NCI-H1694 (cell line): ENCODE measurements around the gene RABL2A.
"Not testable (repeated sequence)": the region's sequence is repeated elsewhere in the genome, so short reads cannot be mapped to it uniquely, and the experiment has no call there.

Experiments used
- DNase-seq: peaks from one replicate; lab custom pipeline; 2025; lab: John Stamatoyannopoulos, UW

Gene RABL2A

DNA sequence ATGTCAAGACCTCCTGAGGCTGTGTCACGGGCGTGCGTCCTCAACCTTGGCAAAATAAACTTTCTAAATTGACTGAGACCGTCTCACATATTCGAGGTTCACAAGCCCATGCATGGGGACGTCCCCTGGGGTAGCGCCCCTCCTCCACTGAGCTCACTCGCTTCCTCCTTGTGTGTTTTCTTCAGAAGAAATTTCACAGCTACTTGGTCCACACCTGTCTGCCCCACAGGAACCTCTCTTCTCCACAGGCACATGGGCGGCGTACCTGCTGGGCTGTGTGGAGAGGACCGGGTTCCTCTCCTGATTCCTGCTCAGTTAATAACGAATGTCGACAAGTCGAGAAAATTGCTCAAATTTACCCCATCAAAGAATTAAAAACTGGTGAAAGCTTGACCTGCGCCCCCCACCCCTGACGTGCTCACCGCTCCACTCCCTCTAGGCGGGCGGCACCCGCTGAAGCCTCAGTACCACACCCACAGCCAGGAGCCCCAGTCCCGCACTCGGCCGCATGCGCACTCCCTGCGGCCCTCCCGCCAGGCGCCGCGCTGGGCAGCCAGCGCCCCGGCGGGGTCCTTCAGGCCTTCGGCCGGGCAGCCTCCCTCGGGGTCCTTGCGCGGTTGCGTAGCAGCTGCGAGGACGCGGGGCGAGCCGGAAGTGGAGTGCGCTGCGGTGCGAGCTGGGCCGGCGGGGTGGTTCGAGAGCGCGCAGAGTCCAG is at the start of gene RABL2A:
Gene RABL2A (plus strand): TSS at position 651 of the 715 bp plus-strand sequence. CDS start 1,341 bp downstream, outside the sequence.
- not testable (repeated sequence) for DNase-seq

DNA sequence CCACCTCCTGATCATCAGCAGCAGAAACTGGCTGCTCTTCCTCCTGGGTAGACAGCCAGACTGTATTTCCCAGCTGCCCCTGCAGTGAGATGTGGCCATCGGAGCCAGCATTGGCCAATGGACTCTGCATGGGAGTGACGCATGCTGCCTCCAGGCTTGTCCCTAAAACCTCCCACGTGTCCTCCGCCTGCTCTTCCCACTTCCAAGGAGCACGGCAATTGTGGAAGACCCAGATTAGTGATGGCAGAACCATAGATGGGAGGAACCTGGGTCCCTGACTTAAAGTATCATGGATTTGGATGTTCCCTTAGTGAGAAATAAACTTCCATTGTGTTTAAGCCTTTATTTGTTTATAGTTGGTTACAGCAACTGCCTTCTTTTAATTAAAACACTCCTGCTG is 48.6 kb upstream of the RABL2A start:
- not testable (repeated sequence) for DNase-seq

DNA sequence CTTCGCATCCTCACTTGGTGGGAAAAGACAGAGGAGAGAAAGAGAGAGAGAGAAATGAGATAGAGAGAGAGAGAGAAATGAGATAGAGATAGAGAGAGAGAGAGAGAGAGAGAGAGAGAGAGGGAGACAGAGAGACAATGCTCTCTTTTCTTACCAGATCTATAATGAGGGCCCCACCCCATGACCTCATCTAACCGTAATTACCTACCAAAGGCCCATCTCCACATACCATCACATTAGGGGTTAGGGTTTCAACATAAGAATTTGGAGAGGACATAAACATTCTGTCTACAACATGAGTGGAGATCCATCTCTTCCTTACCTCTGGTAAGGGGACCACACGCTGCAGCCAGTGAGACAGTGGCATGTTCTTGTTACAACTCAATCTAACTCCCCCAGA is 44.6 kb upstream of the RABL2A start:
- not testable (repeated sequence) for DNase-seq

DNA sequence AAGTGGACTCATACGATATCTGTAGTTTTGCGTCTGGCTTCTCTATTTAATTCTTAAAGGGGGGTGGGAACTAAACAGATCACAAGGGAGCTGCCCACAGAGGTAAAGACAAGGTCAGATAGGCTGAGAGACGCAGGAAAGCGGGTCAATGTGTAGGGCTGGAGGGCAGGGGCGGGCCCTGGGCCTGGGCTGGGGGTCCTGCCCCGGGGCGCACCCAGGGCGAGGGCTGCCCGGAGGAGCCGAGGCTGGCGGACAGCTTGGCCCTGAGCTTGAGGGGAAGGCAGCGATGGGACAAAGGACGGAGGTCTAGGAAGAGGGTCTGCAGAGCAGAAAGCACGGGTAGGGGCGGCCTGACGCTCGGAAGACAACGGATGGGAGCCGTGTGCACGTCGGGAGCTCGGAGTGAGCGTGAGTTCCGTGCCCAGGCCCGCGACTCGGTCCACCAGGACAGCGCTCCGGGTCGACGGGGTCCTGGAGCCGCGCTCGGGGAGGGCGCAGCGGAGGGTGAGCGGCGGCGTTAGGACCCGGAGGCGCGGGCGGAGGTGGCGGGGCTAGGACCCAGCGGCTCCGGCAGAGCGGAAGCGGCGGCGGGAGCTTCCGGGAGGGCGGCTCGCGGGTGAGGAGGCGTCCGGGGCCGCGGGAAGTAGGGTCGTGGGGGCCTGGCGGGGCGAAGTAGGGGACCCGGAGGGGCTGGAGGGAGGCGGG is 43.4 kb upstream of the RABL2A start:
- DNase-seq, result not testable (repeated sequence)

DNA sequence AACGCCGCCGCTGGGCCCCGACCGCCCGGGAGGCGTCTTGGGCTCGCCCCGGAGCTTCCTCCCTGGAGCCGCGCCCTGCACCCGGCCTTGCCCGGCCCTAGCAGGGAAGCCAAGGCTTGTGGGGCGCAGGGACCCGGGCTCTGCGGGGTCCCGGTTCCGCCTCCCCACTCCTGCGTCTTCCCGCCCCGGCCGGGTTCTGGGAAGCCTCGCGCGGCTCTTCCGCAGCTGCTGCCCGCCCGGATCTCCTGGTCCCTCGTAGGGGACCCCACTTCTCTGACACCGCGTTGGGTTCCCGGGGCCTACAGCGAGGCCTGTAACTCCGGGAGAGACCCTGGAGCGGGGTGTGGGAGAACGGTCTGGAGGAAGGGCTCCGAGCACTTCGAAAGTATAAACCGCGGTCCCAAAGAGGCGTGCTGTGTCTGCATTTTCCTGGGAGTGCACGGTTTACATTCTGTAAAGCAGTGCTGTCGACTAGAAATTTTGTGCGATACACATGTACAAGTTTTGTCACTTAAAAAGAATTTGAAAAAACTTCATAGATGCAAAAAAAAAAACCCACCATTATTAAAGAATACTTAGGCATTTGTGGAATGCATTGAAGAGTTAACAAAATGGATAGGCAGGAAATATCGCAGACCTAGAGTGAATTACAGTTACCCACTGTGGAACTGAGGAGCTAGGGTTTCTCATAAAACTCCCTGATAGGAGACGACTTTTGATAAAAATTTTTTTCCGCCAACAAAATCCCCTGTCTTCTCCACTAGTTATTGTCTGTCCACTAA is 42.6 kb upstream of the RABL2A start:
- not testable (repeated sequence) for DNase-seq

DNA sequence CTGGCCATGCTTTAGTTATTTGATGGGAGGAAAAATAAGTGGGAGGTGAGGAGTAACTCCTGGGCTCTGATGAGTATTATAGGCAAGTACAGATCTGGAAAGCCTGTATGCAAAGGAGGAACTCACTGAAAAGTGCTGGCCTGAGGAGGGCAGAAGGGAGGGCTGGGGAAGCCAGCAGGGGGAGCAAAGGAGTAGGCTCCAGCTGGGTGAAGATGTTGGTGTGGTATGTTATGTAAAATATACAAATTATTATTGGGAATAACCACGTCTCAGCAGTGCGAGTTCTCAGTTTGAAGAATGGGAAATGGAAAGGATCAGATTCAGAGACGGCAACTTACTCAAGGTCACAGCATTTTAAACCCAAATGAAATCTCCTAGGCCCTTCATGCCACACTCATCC is 39.9 kb upstream of the RABL2A start:
- DNase-seq, result not testable (repeated sequence)

DNA sequence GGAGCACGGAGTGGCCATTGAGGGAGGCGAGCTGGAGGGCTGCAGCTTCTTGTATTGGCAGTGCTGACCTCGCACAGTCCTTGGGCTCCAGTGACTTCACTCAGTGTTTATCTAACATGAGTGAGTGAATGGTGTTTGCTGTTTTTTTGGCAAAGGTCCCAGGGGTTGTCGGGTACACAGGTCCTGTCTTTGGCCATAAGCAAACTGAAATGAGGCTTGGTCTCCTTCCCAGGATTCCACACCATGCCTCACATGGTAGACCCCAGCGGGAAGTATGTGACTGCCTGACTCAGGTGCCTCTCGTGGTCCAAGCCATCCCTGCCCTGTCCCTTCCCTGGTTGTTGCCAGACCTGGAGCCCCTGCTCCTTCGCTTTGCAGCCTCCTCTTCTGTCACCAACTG is 37.5 kb upstream of the RABL2A start:
- not testable (repeated sequence) for DNase-seq

DNA sequence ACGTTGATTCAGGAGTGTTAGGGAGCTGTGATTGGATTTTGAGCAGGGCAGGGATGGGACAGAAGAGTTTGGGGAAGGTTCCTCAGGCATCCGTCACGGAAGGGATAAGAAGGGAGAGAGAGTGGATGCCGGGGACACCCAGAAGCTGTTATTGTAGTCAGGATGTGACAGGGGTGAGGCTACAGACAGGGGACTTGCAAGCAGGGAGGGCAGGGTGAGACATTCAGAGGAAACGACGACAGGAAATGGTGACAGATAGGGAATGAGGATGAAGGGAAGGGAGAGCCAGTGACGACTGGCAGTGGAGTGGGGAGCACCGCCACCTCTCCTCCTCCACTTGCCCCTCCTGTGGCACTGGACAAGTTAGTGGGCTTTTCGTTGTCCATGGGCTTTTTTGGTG is 35.1 kb upstream of the RABL2A start:
- not testable (repeated sequence) for DNase-seq

DNA sequence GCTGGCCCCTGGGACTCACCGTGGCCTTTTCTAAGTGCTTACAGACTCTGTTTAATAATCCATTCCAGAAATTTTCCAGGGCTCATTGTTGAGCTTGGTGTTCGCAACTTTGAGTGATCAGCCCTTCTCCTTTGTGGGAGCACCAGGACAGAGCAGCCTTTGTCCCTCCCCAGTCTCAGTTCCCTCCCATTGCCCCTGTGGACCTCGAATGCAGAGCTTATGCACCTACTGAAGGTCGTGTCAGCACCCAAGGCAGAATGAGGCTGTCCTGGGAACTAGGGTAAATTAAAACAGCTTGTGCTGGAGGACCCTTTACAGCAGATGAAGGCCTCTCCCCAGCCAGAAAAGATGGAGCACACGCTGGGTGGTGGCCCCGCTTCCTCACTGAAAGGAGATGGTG is 33.8 kb upstream of the RABL2A start:
- not testable (repeated sequence) for DNase-seq

DNA sequence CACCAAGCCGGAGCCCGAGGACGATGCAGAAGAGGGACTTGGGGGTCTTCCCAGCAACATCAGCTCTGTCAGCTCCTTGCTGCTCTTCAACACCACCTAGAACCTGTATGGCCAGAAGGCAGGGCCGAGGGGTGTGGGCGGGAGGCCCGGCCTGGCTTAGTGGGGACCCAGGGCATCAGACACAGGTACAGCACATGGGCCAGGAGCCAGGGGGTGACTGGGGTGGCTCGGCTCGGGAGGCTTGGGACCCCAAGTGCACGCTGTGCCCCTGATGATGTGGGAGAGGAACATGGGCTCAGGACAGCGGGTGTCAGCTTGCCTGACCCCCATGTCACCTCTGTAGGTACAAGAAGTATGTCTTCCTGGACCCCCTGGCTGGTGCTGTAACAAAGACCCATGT is 31.3 kb upstream of the RABL2A start:
- not testable (repeated sequence) for DNase-seq

DNA sequence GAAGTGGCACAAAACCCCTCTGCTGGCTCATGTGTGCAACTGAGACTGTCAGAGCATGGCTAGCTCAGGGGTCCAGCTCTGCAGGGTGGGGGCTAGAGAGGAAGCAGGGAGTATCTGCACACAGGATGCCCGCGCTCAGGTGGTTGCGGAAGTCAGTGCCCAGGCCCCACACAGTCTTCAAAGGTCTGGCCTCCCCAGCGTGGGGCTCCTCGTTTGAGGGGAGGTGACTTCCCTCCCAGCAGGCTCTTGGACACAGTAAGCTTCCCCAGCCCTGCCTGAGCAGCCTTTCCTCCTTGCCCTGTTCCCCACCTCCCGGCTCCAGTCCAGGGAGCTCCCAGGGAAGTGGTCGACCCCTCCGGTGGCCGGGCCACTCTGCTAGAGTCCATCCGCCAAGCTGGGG is 29.9 kb upstream of the RABL2A start:
- not testable (repeated sequence) for DNase-seq

DNA sequence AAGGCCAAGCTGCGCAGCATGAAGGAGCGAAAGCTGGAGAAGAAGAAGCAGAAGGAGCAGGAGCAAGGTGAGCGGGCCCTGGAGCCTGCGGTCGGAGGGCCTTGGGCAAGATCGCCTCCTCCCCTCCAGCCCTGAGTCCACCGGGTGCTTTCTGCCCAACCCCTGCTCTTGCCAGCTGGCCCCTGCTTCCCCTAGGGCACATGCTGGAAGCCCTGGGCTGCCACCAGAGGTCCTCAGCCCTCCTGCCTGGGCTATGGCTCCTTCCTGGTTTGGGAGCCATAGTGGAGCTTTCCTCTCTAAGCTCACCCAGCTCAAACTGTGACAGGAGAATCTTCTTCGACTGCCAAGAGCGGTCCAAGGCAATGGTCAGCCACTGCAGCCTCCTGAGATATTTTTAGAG is 29.5 kb upstream of the RABL2A start:
- DNase-seq, result not testable (repeated sequence)

DNA sequence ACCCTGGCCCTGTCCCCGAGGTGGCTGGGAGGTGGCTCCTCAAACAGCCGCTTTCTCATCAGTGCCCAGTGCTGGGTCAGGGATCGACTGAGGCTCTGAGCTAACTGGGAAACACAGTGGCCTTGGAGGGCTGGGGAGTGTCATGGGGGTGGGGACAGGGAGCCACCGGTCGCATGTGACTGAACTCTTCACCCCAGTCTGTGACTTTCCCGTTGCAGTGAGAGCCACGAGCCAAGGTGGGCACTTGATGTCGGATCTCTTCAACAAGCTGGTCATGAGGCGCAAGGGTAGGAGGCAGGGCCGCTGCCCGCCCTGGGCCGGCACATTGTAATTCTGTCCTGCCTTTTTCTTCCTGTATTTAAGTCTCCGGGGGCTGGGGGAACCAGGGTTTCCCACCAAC is 28.9 kb upstream of the RABL2A start:
- DNase-seq, result not testable (repeated sequence)

DNA sequence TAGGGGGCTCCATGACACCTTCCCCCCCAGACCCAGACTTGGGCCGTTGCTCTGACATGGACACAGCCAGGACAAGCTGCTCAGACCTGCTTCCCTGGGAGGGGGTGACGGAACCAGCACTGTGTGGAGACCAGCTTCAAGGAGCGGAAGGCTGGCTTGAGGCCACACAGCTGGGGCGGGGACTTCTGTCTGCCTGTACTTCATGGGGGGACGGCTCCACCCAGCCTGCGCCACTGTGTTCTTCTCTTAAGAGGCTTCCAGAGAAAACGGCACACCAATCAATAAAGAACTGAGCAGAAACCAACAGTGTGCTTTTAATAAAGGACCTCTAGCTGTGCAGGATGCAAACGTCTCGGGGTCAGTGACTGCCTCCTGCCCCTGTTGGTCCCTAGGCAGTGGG is 28.3 kb upstream of the RABL2A start:
- DNase-seq, result not testable (repeated sequence)

DNA sequence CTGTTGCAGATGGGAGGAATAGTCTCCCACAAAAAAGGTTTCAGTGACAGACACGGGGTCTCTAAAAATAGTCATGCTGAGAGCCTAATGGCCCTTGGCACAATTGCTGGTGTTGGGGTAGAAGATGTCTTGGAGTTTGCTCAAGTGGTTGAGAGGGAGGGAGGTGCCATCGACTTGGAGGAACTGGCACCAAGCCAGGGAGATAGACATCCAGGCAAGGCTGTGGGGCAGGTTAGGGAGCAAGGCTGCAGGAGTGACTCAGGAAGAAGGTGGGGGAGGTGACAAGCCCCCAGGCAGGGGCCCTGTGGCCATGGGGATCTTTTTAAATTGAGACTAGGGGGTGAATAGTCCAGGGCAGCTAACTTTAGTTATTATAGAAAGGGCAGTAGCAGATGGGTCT is 27.9 kb upstream of the RABL2A start:
- not testable (repeated sequence) for DNase-seq

DNA sequence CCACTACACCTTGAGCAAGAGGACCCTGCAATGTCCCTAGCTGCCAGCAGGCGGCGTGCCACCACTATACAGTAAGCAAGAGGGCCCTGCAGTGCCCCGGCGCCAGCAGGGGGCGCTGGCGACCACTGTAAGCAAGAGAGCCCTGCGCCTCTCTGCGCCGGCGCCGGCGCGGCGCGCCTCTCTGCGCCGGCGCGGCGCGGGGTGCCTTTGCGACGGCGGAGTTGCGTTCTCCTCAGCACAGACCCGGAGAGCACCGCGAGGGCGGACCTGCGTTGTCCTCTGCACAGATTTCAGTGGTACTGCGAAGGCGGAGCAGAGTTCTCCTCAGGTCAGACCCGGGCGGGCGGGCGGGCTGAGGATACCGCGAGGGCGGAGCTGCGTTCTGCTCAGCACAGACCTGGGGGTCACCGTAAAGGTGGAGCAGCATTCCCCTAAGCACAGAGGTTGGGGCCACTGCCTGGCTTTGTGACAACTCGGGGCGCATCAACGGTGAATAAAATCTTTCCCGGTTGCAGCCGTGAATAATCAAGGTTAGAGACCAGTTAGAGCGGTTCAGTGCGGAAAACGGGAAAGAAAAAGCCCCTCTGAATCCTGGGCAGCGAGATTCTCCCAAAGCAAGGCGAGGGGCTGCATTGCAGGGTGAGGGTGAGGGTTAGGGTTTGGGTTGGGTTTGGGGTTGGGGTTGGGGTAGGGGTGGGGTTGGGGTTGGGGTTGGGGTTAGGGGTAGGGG is 24.9 kb upstream of the RABL2A start:
- not testable (repeated sequence) for DNase-seq

DNA sequence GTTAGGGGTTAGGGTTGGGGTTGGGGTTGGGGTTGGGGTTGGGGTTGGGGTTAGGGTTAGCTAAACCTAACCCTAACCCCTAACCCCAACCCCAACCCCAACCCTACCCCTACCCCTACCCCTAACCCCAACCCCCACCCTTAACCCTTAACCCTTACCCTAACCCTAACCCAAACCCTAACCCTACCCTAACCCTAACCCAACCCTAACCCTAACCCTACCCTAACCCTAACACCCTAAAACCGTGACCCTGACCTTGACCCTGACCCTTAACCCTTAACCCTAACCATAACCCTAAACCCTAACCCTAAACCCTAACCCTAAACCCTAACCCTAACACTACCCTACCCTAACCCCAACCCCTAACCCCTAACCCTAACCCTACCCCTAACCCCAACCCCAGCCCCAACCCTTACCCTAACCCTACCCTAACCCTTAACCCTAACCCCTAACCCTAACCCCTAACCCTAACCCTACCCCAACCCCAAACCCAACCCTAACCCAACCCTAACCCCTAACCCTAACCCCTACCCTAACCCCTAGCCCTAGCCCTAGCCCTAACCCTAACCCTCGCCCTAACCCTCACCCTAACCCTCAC is 24.1 kb upstream of the RABL2A start:
- no peak for DNase-seq

DNA sequence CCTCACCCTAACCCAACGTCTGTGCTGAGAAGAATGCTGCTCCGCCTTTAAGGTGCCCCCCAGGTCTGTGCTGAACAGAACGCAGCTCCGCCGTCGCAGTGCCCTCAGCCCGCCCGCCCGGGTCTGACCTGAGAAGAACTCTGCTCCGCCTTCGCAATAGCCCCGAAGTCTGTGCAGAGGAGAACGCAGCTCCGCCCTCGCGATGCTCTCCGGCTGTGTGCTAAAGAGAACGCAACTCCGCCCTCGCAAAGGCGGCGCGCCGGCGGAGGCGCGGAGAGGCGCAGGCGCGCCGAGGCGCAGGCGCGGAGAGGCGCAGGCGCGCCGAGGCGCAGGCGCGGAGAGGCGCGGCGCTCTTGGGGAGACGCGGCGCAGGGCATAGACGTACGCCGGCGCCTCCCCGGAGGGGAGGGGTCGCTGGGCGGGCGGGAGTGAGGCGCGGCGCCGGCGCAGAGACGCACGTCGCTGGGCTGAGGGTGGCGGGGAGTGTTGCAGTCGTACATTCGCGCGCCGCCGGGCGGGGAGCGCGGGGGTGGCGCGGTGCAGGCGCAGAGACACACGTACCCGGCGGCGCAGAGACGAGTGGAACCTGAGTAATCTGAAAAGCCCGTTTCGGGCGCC is 23.5 kb upstream of the RABL2A start:
- not testable (repeated sequence) for DNase-seq

DNA sequence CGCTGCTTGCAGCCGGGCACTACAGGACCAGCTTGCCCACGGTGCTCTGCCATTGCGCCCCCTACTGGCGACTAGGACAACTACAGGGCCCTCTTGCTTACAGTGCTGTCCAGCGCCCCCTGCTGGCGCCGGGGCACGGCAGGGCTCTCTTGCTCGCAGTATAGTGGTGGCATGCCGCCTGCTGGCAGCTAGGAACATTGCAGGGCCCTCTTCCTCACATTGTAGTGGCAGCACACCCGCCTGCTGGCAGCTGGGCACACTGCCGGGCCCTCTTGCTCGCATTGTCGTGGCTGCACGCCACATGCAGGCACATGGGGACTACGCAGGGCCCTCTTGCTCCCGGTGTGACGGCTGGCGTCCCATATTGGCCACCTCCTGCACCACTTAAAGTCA is 23.0 kb upstream of the RABL2A start:
- DNase-seq, result not testable (repeated sequence)

DNA sequence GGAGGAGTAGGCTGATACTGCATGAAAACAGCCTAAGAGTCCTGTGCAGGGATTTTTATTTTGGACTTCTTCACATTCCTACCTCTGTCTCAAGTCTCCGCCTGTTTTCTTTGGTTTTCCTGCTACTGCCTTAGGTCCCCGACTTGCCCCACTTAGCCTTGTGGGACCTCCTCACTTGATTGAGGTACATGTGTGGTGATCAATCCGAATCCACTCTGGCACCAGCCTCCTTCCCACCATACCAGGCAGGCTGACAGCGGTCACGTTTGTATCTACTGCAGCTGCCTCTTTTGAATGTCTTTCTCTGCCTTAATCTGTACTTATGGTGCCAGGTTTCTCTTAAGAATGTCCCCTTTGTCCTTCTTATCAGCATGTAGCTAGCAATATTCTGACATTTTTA is 22.4 kb upstream of the RABL2A start:
- DNase-seq, result not testable (repeated sequence)

DNA sequence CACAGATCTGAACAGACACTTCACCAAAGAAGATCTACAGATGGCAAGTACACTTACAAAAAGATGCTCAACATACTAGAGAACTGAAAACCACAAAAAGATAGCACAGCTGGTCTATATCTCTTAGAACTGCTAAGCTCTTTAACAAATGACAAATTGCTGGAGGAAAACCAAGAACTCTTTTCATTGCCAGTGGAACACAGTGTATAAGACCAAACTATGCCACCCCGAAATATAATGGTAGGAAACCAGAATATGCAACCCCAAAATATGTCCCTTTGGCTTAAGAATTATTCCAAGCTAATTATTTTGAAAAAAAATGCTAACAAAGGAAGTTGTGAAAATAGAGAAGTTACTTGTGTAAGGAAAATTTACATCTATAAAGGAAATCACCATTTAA is 21.0 kb upstream of the RABL2A start:
- DNase-seq, result not testable (repeated sequence)
